ENCODE data around the gene DNAH2. TPM values are rescaled to one million over a fixed set of nuclear protein-coding genes. Genes with fewer than 3 reads are reported as not detected.

The DNAH2 gene
- polyA plus RNA-seq, 1 donor, result 0.52 TPM

- DNase-seq, result no peak
Observed at GRCh38 chr17:7727886-7728285, 10.3 kb downstream of the DNAH2 start.

GRCh38 chr17:7729816-7730215, 12.3 kb downstream of the DNAH2 start:
- DNase-seq, result no peak

- DNase-seq, result no peak
Observed at GRCh38 chr17:7732981-7733539, 15.5 kb downstream of the DNAH2 start.

- no peak for DNase-seq
Observed at GRCh38 chr17:7737601-7738000, 20.1 kb downstream of the DNAH2 start.

GRCh38 chr17:7739746-7740145, 22.2 kb downstream of the DNAH2 start:
- DNase-seq, result no peak

GRCh38 chr17:7740481-7741001, 23.0 kb downstream of the DNAH2 start:
- no peak for DNase-seq

- no peak for DNase-seq
Observed at GRCh38 chr17:7742729-7743128, 25.2 kb downstream of the DNAH2 start.

- peak; percentile 24 for DNase-seq
Observed at GRCh38 chr17:7744416-7744815, 26.9 kb downstream of the DNAH2 start.

GRCh38 chr17:7745748-7746470, 28.4 kb downstream of the DNAH2 start:
- no peak for DNase-seq

GRCh38 chr17:7747635-7748071, 30.1 kb downstream of the DNAH2 start:
- no peak for DNase-seq

GRCh38 chr17:7748076-7748775, 30.7 kb downstream of the DNAH2 start:
- no peak for DNase-seq

GRCh38 chr17:7750321-7750821, 32.8 kb downstream of the DNAH2 start:
- DNase-seq, result no peak

GRCh38 chr17:7754656-7755055, 37.1 kb downstream of the DNAH2 start:
- DNase-seq, result no peak

GRCh38 chr17:7755095-7755890, 37.7 kb downstream of the DNAH2 start:
- no peak for DNase-seq

- DNase-seq, result no peak
Observed at GRCh38 chr17:7756968-7757367, 39.4 kb downstream of the DNAH2 start.

GRCh38 chr17:7763919-7764318, 46.4 kb downstream of the DNAH2 start:
- DNase-seq, result no peak

GRCh38 chr17:7767004-7767403, 49.5 kb downstream of the DNAH2 start:
- DNase-seq, result no peak

GRCh38 chr17:7767405-7768021, 50.0 kb downstream of the DNAH2 start:
- no peak for DNase-seq

- no peak for DNase-seq
Observed at GRCh38 chr17:7769854-7770253, 52.3 kb downstream of the DNAH2 start.

- no peak for DNase-seq
Observed at GRCh38 chr17:7774055-7774521, 56.5 kb downstream of the DNAH2 start.

GRCh38 chr17:7775051-7775450, 57.5 kb downstream of the DNAH2 start:
- no peak for DNase-seq

- DNase-seq, result no peak
Observed at GRCh38 chr17:7777017-7777416, 59.5 kb downstream of the DNAH2 start.
